RWPE1 (cell line): ENCODE data around the gene CPED1.
A peak's percentile ranks its signal among the peaks of the same experiment; 100 is the strongest.

Experiments used
- CTCF ChIA-PET: fragments of 350-600 bp; sonication (Branson Sonifier 250); formaldehyde crosslinking; extraction: SDS; loops from one replicate; lab custom pipeline; 2021; lab: Yijun Ruan, JAX
- POLR2A ChIA-PET: fragments of 400-600 bp; formaldehyde crosslinking; extraction: SDS; loops from one replicate; lab custom pipeline; 2020; ENCODE audit warnings: antibody characterized with exemption; ENCODE audit not compliant: low non-redundant PET; lab: Yijun Ruan, JAX
- DNase-seq: peaks from one replicate; pipeline ENCODE4 v3.0.0; 2012; ENCODE audit warnings: low spot score
- H3K27ac ChIP-seq: fragments of 450-650 bp; 2 replicates; pipeline ENCODE4 v1.5.1; 2017
- CTCF ChIP-seq: fragments of 450-650 bp; conservative IDR thresholded peaks from 2 replicates; pipeline ENCODE4 v1.5.1; 2017; ENCODE audit warnings: low read depth, mild to moderate bottlenecking

CPED1 gene

GRCh38 chr7:120985130-120985758 lies 3.3 kb upstream of the CPED1 start:
- H3K27ac ChIP-seq = no peak overlapping the region
- ChIA-PET POLR2A (no interaction called here), CTCF (interaction anchor here (0.8 kb wide), 1 partner anchor 179 kb away, joined by 3 read pairs; no protein-coding TSS in a partner anchor)
- TF ChIP-seq CTCF = no peak
- no peak for DNase-seq

- no peak overlapping the region for H3K27ac ChIP-seq
- no peak for TF ChIP-seq CTCF
- no peak for DNase-seq
- ChIA-PET CTCF (interaction anchor here (0.8 to 3.4 kb wide), 2 partner anchors 96 to 180 kb away, joined by 3 to 20 read pairs; no protein-coding TSS in a partner anchor), POLR2A (no interaction called here)
Measured at GRCh38 chr7:120985839-120986238, 2.7 kb upstream of the CPED1 start.

- DNase-seq = no peak
- TF ChIP-seq CTCF = no peak
- CTCF ChIA-PET = interaction anchor here (0.6 to 3.4 kb wide), 4 partner anchors 10 to 307 kb away, joined by 4 to 20 read pairs (median 5); no protein-coding TSS in a partner anchor
- H3K27ac ChIP-seq = no peak overlapping the region
- POLR2A ChIA-PET = no interaction called here
Measured at GRCh38 chr7:120986650-120987049, 1.9 kb upstream of the CPED1 start.

GRCh38 chr7:120987280-120987679 lies 1.2 kb upstream of the CPED1 start:
- ChIA-PET CTCF (interaction anchor here (0.6 to 3.4 kb wide), 7 partner anchors 9 to 132 kb away, joined by 3 to 20 read pairs (median 4); no protein-coding TSS in a partner anchor), POLR2A (no interaction called here)
- no peak for DNase-seq
- no peak overlapping the region for H3K27ac ChIP-seq
- TF ChIP-seq CTCF = no peak

GRCh38 chr7:120987683-120988590 lies 574 bp upstream of the CPED1 start:
- ChIA-PET POLR2A (no interaction called here), CTCF (interaction anchor here (0.6 to 3.4 kb wide), 8 partner anchors 9 to 131 kb away, joined by 3 to 20 read pairs (median 4); no protein-coding TSS in a partner anchor)
- DNase-seq = peak; percentile 77
- TF ChIP-seq CTCF = peak; percentile 93
- no peak overlapping the region for H3K27ac ChIP-seq
